GM10266 (cell line): Measurements from ENCODE around the gene CTBP2.

Experiments
- DNase-seq: peaks from one replicate; pipeline ENCODE4 v3.0.0; 2012; ENCODE audit errors: extremely low spot score
- TF ChIP-seq, protein P1 (sequence below): IDR thresholded peaks from 2 replicates; pipeline ENCODE4 v1.5.1; 2012; ENCODE audit warnings: mild to moderate bottlenecking, low read depth; ENCODE audit not compliant: control insufficient read depth, insufficient read depth; ENCODE audit errors: missing control alignments

CTBP2 gene

DNA sequence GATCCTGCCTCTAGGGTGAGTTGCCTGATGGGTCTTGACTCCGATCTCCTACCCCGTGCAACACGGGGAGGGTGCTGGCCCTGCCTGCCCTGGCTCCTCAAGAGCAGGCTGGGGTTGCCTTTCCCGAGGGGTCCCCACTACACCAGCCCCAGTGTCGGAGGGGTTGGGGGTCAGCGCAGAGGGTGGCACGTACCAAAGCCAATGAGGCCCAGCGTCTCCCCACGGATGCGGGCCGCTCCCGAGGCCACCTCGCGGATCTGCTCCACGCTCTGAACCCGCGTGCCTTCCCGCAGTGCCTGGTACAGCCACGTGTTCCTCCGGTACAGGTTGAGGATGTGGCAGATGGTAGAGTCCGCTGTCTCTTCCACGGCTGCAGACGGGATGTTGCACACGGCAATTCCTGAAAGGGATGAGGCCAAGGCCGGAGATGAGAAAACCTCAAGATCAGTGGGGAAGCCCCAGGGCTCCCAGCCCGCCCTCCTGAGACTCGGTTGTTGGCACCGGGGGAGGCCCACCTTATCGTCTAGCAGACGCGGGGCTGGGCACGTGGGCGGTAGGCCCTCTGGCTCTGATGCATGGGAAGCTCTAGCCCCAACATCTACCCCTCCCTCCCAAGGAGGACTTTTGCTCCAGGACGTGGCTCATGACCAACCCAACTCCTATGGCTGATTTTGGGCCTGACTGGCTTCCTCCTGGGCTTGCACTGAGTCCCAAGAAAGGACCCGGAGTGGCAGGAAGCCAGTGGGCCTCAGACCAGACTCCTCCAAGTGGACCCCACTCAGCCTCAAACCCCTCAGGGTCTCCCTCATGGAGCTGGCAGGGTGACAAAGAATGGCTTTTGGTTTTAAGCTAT lies 162.4 kb downstream of the CTBP2 start:
- DNase-seq = peak; percentile 22
- TF ChIP-seq, protein P1, sequence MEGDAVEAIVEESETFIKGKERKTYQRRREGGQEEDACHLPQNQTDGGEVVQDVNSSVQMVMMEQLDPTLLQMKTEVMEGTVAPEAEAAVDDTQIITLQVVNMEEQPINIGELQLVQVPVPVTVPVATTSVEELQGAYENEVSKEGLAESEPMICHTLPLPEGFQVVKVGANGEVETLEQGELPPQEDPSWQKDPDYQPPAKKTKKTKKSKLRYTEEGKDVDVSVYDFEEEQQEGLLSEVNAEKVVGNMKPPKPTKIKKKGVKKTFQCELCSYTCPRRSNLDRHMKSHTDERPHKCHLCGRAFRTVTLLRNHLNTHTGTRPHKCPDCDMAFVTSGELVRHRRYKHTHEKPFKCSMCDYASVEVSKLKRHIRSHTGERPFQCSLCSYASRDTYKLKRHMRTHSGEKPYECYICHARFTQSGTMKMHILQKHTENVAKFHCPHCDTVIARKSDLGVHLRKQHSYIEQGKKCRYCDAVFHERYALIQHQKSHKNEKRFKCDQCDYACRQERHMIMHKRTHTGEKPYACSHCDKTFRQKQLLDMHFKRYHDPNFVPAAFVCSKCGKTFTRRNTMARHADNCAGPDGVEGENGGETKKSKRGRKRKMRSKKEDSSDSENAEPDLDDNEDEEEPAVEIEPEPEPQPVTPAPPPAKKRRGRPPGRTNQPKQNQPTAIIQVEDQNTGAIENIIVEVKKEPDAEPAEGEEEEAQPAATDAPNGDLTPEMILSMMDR = no peak

DNA sequence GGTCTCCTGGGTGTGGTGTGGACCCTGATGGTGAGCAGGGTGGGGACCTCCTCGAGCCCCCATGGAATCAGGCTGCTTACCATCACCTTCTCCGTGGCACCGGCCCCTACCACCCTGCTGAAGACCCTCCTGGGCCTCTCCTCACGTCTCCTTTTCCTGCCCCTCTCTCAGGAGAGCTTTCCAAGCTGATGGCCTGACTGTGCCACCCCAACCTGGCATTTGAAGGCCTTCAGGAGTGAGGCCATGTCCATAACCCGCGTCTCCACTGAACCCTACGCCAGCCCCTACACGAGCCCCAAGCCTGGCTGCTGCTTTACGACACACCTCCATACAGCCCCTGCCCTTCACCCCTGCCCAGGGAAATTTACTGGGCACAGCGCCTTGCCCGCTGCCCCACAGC lies 163.1 kb downstream of the CTBP2 start:
- TF ChIP-seq, protein P1 = no peak
- DNase-seq = peak; percentile 9

DNA sequence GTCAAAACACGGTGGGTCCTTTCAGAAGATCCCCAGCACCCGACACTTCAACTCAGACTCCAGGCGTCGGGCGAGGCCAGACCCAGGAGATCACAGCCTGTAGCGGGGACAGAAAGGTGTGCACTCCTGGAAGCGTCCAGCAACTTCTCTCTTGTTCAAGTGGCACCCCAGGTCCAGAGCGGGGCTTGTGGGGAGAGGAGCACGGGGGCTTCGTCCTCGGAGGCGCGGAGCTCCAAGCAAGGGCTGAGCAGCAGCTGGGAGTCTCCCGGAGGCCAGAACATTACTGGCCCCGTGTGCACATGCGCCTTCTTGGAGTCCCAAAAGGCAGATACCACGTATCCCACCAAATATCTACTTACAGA lies 163.5 kb downstream of the CTBP2 start:
- DNase-seq = no peak

DNA sequence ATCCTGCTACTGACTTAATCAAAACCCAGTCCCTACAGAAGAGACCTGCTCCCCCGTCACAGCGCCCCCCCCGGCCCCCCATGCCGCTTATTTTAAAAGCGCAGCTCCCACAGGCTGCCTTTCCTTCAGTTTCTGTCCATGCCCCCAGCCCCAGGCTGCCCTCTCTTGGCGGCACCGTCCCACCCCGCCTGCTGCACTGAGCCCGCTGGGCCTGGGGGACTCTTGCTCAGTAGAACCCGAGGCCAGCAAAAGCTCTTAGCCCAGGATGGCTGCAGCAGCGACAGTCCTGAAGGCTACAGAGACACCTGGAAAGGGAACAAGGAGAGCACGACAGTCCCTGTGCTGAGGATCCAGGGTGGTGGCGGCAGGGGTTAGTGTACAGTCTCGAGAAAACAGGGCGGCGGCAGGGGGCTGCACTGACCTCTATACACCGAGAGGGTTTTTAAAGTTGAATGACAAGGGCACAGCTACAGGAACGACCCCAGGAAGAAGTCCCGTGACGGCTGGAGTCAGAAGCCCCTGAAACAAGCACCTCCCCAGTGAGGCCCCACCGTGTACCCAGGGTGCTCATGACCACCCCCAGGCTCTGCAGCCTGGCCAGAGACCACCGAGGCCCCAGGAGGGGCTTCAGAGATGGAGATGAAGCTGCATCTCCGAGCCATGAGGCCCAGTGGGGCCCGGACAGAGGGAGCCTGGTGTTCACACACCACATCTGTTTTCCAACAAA lies 164.1 kb downstream of the CTBP2 start:
- TF ChIP-seq, protein P1 = no peak
- no peak for DNase-seq

More for the DNA sequence above, 163.5 kb downstream of the CTBP2 start:
- TF ChIP-seq, protein P1 = no peak

DNA sequence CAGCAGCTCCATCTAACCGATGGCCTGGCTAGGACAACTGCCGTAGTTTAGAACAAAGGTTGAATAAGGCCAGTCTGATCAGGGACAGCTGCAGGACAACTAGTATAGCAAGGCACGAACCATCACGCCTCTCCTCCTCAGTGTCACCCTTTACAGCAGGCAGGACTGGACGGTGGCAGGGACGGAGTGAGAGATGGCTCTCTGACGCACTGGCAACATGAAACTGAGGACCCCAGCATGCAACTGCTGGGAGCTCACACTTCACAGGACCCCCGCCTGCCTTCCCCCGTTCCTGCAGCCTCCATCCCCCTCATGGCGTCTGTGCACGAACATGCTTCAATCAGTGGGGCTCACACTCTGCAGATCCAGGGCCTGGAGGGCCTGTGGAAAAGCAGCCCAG lies 164.8 kb downstream of the CTBP2 start:
- TF ChIP-seq, protein P1 = no peak
- peak; percentile 10 for DNase-seq

DNA sequence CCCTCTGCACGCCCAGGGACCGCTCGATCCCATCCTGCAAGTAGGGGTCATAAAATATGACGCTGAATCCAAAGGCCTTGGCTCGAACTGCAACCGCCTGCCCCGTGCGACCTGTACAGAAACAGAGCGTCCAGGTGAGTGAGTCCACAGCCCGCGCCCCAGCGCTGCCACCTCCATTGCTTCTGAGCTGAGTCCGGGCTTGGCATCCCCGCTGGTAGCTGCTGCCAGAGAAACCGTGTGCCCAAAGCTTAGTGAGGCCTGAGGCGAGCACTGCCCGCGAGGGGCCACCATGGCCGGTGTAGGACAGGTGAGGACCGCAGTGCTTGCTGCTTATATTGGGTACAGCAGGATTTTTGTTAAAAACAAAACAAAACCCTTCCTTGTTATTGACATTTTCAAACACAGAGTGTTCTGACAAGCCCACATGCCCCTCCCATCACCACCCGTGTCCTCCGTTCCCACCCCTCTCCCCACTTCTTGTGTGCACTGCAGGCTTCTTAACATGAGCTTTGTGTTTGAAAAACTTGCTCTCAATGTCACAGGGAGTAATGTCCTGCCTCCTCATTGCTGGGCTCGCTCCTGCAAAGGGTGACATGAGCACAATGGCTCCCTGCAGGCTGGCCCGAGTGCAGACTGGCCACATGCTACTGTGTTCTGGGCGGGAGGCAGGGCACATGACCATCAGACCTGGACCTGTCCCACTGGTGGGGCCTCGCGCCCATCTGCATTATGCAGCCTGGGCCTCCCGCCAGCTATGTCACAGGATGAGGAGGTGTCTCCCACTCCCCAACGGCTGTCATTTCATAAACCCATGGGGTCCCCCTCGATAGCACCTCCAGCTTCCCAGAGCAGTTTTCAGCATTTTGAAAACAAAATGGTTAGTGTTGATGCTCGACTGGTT lies 165.5 kb downstream of the CTBP2 start:
- DNase-seq = no peak
- TF ChIP-seq, protein P1 = no peak
